GM23338 (cell line): Measurements from ENCODE around the gene TRIM13. TPM values are rescaled to one million over a fixed set of nuclear protein-coding genes. Genes with fewer than 3 reads are reported as not detected.

ENCODE experiments used
- ATAC-seq: fragments of 200-7000 bp; cut with Tn5 transposase; 3 replicates; pipeline ENCODE4 v1.9.1; 2020
- DNase-seq: peaks from one replicate; pipeline ENCODE4 v3.0.0-alpha.2; 2015; ENCODE audit warnings: low spot score
- H2AFZ ChIP-seq: fragments of 200-600 bp; sonication (generic); 2 replicates; pipeline ENCODE4 v1.8.0; 2016; ENCODE audit warnings: antibody characterized with exemption, mild to moderate bottlenecking, moderate library complexity
- H3F3A ChIP-seq: fragments of 200-600 bp; sonication (generic); replicated peaks from 2 replicates; pipeline ENCODE4 v1.8.0; 2017; ENCODE audit warnings: antibody characterized with exemption, mixed run types, low read depth
- H3K27ac ChIP-seq: fragments of 200-600 bp; sonication (generic); 2 replicates; pipeline ENCODE4 v1.6.1; 2016; ENCODE audit warnings: low read depth
- H3K27me3 ChIP-seq: fragments of 200-600 bp; sonication (generic); 2 replicates; pipeline ENCODE4 v1.8.0; 2016; ENCODE audit warnings: mild to moderate bottlenecking, mixed run types, moderate library complexity; ENCODE audit not compliant: insufficient read depth
- H3K36me3 ChIP-seq: fragments of 200-600 bp; sonication (generic); 2 replicates; pipeline ENCODE4 v1.8.0; 2016; ENCODE audit warnings: mild to moderate bottlenecking; ENCODE audit not compliant: insufficient read depth
- H3K4me1 ChIP-seq: fragments of 200-600 bp; sonication (generic); 2 replicates; pipeline ENCODE4 v1.8.0; 2016; ENCODE audit warnings: mild to moderate bottlenecking, moderate library complexity; ENCODE audit not compliant: insufficient read depth
- H3K4me2 ChIP-seq: fragments of 200-600 bp; sonication (generic); 2 replicates; pipeline ENCODE4 v1.7.1; 2017; ENCODE audit warnings: mixed run types
- H3K4me3 ChIP-seq: fragments of 200-600 bp; sonication (generic); 2 replicates; pipeline ENCODE4 v1.6.1; 2016; ENCODE audit warnings: mixed run types
- H3K79me2 ChIP-seq: fragments of 200-600 bp; sonication (generic); replicated peaks from 2 replicates; pipeline ENCODE4 v1.8.0; 2017; ENCODE audit warnings: mild to moderate bottlenecking; ENCODE audit not compliant: insufficient read depth
- H3K9me2 ChIP-seq: fragments of 200-600 bp; sonication (generic); 2 replicates; pipeline ENCODE4 v1.8.0; 2017; ENCODE audit not compliant: insufficient read depth
- H4K20me1 ChIP-seq: fragments of 200-600 bp; sonication (generic); replicated peaks from 2 replicates; pipeline ENCODE4 v1.8.0; 2017; ENCODE audit warnings: mild to moderate bottlenecking; ENCODE audit not compliant: insufficient read depth
- H3K27ac Mint-ChIP-seq: 2 replicates; pipeline ENCODE4 v1.8.0; 2020; ENCODE audit warnings: inconsistent platforms, mild to moderate bottlenecking, moderate library complexity, mixed read lengths
- H3K27me3 Mint-ChIP-seq: 3 replicates; pipeline ENCODE4 v1.8.0; 2022; ENCODE audit warnings: low read depth, mild to moderate bottlenecking, moderate library complexity, mixed read lengths, inconsistent platforms; ENCODE audit not compliant: insufficient read depth, poor library complexity
- H3K36me3 Mint-ChIP-seq: 3 replicates; pipeline ENCODE4 v1.8.0; 2021; ENCODE audit warnings: low read depth, mild to moderate bottlenecking, inconsistent platforms, moderate library complexity, mixed read lengths
- H3K4me1 Mint-ChIP-seq: 3 replicates; pipeline ENCODE4 v1.8.0; 2020; ENCODE audit warnings: mild to moderate bottlenecking, inconsistent platforms, mixed read lengths
- H3K4me3 Mint-ChIP-seq: 3 replicates; pipeline ENCODE4 v1.8.0; 2021; ENCODE audit warnings: moderate library complexity, mild to moderate bottlenecking, inconsistent platforms, mixed read lengths
- H3K9me3 Mint-ChIP-seq: 3 replicates; pipeline ENCODE4 v1.8.0; 2020; ENCODE audit warnings: moderate library complexity, mild to moderate bottlenecking, inconsistent platforms, mixed read lengths
- CREB1 ChIP-seq: fragments of 250-450 bp; sonication (Bioruptor Pico); IDR thresholded peaks from 2 replicates; pipeline ENCODE4 v1.5.0; 2020; ENCODE audit warnings: low read depth, mild to moderate bottlenecking, moderate library complexity
- CTCF ChIP-seq, 2 experiments: fragments of 200-600 bp in 1 of 2; sonication (generic) in 1 of 2; conservative IDR thresholded peaks; 2 replicates each; pipeline versions ENCODE4 v1.5.1 to v1.6.1; 2016 to 2017; ENCODE audit warnings: antibody characterized with exemption in 2 of 2, low read depth in 2 of 2, mild to moderate bottlenecking in 2 of 2, moderate library complexity in 1 of 2
- ETS1 ChIP-seq: IDR thresholded peaks from 2 replicates; pipeline ENCODE4 v1.6.1; 2016; ENCODE audit warnings: antibody characterized with exemption
- EZH2 ChIP-seq: fragments of 200-600 bp; sonication (generic); IDR thresholded peaks from one replicate; pipeline ENCODE4 v1.8.0; 2017; ENCODE audit warnings: antibody characterized with exemption, mild to moderate bottlenecking, low read depth; ENCODE audit not compliant: unreplicated experiment
- EZH2phosphoT487 ChIP-seq: fragments of 200-600 bp; sonication (generic); IDR thresholded peaks from one replicate; pipeline ENCODE4 v1.8.1; 2018; ENCODE audit warnings: antibody characterized with exemption; ENCODE audit not compliant: unreplicated experiment
- JUNB ChIP-seq: IDR thresholded peaks from one replicate; pipeline ENCODE4 v1.6.1; 2016; ENCODE audit warnings: antibody characterized with exemption; ENCODE audit not compliant: unreplicated experiment
- NANOG ChIP-seq: IDR thresholded peaks from 2 replicates; pipeline ENCODE4 v1.6.1; 2016; ENCODE audit warnings: antibody characterized with exemption, borderline replicate concordance
- POLR2AphosphoS5 ChIP-seq: IDR thresholded peaks from 2 replicates; pipeline ENCODE4 v1.6.1; 2016; ENCODE audit warnings: antibody characterized with exemption, low read depth
- REST ChIP-seq: IDR thresholded peaks from one replicate; pipeline ENCODE4 v1.6.1; 2018; ENCODE audit warnings: antibody characterized with exemption; ENCODE audit not compliant: unreplicated experiment
- STAT1 ChIP-seq: IDR thresholded peaks from one replicate; pipeline ENCODE4 v1.6.1; 2016; ENCODE audit warnings: antibody characterized with exemption; ENCODE audit not compliant: unreplicated experiment
- ZNF114 ChIP-seq: fragments of 250-450 bp; sonication (Bioruptor Pico); IDR thresholded peaks from 2 replicates; pipeline ENCODE4 v1.5.0; 2020; ENCODE audit warnings: mild to moderate bottlenecking, moderate library complexity
- ZNF462 ChIP-seq: fragments of 250-450 bp; sonication (Bioruptor Pico); IDR thresholded peaks from 2 replicates; pipeline ENCODE4 v1.5.0; 2020; ENCODE audit warnings: mild to moderate bottlenecking, moderate library complexity
- polyA plus RNA-seq: library from polyadenylated mRNA; unstranded; fragments of >200 nt; fragmentation: Nextera tagmentation; extraction: Ambion mirVana; gene quantifications from 2 replicates; pipeline ENCODE4 v1.2.1, GENCODE V29; 2016
- total RNA-seq: library from RNA; depleted of rRNA; stranded (reverse); fragments of >200 nt; shearing (Covaris generic); gene quantifications from 2 replicates; pipeline ENCODE4 v1.2.3, GENCODE V29; 2014

TRIM13 gene
- total and polyA plus RNA-seq, 2 experiments from 2014 or later = 23.0 to 25.3 TPM

- TF ChIP-seq ZNF462 = no peak
These were observed 19.6 kb downstream of the TRIM13 start (continued) for GRCh38 chr13:50016444-50016843.

GRCh38 chr13:50017819-50018218 lies 21.0 kb downstream of the TRIM13 start:
- H3K27me3 Mint-ChIP-seq = no peaks in the 10 kb centered on the region
- no peak overlapping the region for H3K4me2 ChIP-seq
- no peak for ATAC-seq
- peaks cover 25% of the 10 kb centered on the region for H3K4me1 Mint-ChIP-seq
- H3K4me1 ChIP-seq = peaks cover 11% of the 10 kb centered on the region
- no peak for DNase-seq
- H3K79me2 ChIP-seq = no peaks in the 10 kb centered on the region
- H3K4me3 Mint-ChIP-seq = no peak overlapping the region
- no peaks in the 10 kb centered on the region for H4K20me1 ChIP-seq
- no peaks in the 10 kb centered on the region for H3K27me3 ChIP-seq
- H2AFZ ChIP-seq = no peak overlapping the region
- no peak overlapping the region for H3K27ac ChIP-seq
- H3K9me3 Mint-ChIP-seq = no peaks in the 10 kb centered on the region
- no peaks in the 10 kb centered on the region; the same call in 1 of the 2 replicates for H3K36me3 ChIP-seq
- H3K27ac Mint-ChIP-seq = no peak overlapping the region
- H3K4me3 ChIP-seq = no peak overlapping the region
- no peaks in the 10 kb centered on the region for H3F3A ChIP-seq
- no peaks in the 10 kb centered on the region; the same call in 1 of the 2 replicates for H3K9me2 ChIP-seq
- H3K36me3 Mint-ChIP-seq = peaks cover 20% of the 10 kb centered on the region
- no peak for TF ChIP-seq STAT1
- TF ChIP-seq JUNB = no peak
- no peak for TF ChIP-seq POLR2AphosphoS5
- no peak for TF ChIP-seq ETS1
- no peak for TF ChIP-seq CTCF (conservative IDR thresholded peaks at IDR 0.05; ENCODE audit: low read depth in 2 of 2)
- TF ChIP-seq NANOG = no peak
- no peak for TF ChIP-seq REST
- no peak for TF ChIP-seq ZNF114 (CRISPR knock-in tag)
- TF ChIP-seq CREB1 (CRISPR knock-in tag) = no peak
- TF ChIP-seq EZH2 = no peak
- no peak for TF ChIP-seq EZH2phosphoT487
